ENCODE data around the gene AP1M2. TPM values are rescaled to one million over a fixed set of nuclear protein-coding genes. Genes with fewer than 3 reads are reported as not detected.

The AP1M2 gene
- total RNA-seq, 1 donor from 2014 or later, result 0.45 TPM

DNA sequence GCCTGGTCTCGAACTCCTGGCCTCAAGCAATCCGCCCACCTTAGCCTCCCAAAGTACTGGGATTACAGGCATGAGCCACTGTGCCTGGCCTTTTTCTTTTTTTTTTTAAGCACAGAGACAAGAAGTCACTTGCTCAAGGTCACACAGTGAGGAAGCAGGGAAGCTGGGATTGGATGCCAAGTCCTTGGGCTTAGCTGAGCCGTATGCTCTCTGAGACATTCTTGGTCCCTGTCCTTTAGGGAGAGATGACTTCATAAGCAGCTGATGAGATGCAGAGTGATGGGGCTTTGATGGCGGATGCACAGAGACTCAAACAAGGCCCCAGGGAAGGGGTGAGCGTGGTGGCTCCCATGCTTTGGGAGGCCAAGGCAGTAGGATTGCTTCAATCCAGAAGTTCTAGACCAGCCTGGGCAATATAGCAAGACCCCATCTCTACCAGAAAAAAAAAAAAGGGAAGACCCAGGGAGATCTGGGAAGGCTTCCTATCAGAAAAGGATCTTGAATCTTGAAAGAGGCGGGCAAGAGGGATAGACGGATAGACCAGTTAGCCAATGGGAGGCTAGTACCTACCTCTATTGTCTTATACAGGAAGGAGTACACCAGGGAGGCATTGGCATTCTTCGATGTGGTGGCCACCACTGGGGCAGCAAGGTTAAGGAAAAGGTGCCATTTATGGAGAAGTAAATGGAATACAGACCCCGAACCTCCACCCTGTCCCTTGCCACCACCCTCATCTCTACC is 3.9 kb downstream of the AP1M2 start:
- H3K9me3 Mint-ChIP-seq (ENCODE audit: low read depth), result no peaks in the 10 kb centered on the region
- DNase-seq (ENCODE audit: low spot score), result no peak
- no peak overlapping the region for H3K27ac Mint-ChIP-seq (ENCODE audit: unreplicated experiment)
- TF ChIP-seq, protein P1, sequence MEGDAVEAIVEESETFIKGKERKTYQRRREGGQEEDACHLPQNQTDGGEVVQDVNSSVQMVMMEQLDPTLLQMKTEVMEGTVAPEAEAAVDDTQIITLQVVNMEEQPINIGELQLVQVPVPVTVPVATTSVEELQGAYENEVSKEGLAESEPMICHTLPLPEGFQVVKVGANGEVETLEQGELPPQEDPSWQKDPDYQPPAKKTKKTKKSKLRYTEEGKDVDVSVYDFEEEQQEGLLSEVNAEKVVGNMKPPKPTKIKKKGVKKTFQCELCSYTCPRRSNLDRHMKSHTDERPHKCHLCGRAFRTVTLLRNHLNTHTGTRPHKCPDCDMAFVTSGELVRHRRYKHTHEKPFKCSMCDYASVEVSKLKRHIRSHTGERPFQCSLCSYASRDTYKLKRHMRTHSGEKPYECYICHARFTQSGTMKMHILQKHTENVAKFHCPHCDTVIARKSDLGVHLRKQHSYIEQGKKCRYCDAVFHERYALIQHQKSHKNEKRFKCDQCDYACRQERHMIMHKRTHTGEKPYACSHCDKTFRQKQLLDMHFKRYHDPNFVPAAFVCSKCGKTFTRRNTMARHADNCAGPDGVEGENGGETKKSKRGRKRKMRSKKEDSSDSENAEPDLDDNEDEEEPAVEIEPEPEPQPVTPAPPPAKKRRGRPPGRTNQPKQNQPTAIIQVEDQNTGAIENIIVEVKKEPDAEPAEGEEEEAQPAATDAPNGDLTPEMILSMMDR (IDR thresholded peaks at IDR 0.05), result no peak
- peaks cover 6% of the 10 kb centered on the region for H3K36me3 Mint-ChIP-seq (ENCODE audit: low read depth)
- peaks cover 3% of the 10 kb centered on the region for H3K4me1 Mint-ChIP-seq (ENCODE audit: low read depth)
- peaks cover 15% of the 10 kb centered on the region for H3K27me3 Mint-ChIP-seq (ENCODE audit: low read depth)
- H3K4me3 Mint-ChIP-seq (ENCODE audit: unreplicated experiment), result no peak overlapping the region

DNA sequence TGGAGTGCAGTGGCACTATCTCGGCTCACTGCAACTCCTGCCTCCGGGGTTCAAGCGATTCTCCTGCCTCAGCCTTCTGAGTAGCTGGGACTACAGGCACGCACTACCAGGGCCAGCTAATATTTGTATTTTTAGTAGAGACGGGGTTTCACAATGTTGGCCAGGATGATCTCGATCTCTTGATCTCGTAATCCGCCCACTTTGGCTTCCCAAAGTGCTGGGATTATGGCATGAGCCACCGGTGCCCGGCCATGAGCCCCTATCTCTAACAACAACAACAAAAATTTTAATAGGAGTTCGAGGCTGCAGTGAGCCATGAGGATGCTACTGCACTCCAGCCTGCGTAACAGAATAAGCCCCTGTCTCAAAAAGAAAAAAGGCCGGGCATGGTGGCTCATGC is 5.0 kb downstream of the AP1M2 start:
- TF ChIP-seq, protein P1 (IDR thresholded peaks at IDR 0.05), result no peak
- Mint-ChIP-seq H3K27ac (ENCODE audit: unreplicated experiment) (no peak overlapping the region), H3K4me3 (ENCODE audit: unreplicated experiment) (no peak overlapping the region), H3K36me3 (ENCODE audit: low read depth) (no peaks in the 10 kb centered on the region), H3K9me3 (ENCODE audit: low read depth) (no peaks in the 10 kb centered on the region), H3K4me1 (ENCODE audit: low read depth) (peaks cover 5% of the 10 kb centered on the region), H3K27me3 (ENCODE audit: low read depth) (peaks cover 7% of the 10 kb centered on the region)
- DNase-seq (ENCODE audit: low spot score), result no peak

DNA sequence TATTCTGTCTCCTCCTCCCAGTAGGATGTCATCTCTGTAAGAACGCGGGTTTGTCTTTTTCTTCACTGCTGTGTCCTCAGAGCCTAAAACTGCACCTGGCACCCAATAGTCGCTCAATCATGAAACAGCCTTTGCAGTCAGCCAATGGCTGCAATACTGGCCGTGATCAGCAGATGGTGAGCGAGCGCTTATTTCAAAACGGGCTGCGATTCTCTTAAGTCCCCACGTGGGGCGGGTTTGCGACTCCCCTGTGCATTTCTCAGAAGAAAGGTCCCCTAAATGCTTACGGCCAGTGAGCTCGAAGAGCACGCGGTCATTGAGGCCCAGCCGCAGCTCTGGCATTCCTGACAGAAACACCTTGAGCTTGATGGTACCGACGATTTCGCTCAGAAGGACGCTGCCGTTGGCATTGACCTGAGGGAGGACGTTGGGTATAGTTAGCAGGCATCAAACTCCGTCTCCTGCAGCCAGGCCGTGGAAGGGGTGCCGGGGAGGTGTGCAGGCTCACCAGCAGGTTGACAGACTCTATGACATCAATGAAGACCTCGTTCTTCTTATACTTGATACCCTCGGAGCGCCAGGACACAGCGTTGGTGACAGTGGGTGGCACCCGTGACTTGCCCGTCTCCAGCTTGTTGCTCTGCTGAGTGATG is 6.0 kb downstream of the AP1M2 start:
- H3K4me3 Mint-ChIP-seq (ENCODE audit: unreplicated experiment), result peak overlapping the region; percentile 29
- no peak for DNase-seq (ENCODE audit: low spot score)
- H3K27ac Mint-ChIP-seq (ENCODE audit: unreplicated experiment), result no peak overlapping the region
- peaks cover 7% of the 10 kb centered on the region for H3K4me1 Mint-ChIP-seq (ENCODE audit: low read depth)
- H3K36me3 Mint-ChIP-seq (ENCODE audit: low read depth), result no peaks in the 10 kb centered on the region
- H3K27me3 Mint-ChIP-seq (ENCODE audit: low read depth), result no peaks in the 10 kb centered on the region
- no peaks in the 10 kb centered on the region for H3K9me3 Mint-ChIP-seq (ENCODE audit: low read depth)
- TF ChIP-seq, protein P1 (IDR thresholded peaks at IDR 0.05), result peak; percentile 99

DNA sequence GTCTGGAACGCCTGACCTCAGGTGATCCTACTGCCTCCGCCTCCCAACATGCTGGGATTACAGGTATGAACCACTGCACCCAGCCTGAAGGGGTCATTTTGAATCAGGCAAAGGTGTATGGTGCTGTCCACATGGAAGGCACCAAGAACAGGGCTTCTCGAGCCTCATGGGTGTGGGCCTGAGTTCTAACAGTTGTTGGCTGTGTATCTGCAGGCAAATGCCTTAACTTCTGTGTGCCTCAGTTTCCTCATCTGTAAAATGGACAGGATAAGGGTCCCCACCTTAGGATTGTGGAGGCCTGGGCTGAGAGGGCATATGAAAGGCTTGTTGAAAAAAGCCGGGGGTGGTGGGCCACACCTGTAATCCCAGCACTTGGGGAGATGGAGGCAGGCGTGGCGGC is 9.2 kb downstream of the AP1M2 start:
- Mint-ChIP-seq H3K36me3 (ENCODE audit: low read depth) (no peaks in the 10 kb centered on the region), H3K27me3 (ENCODE audit: low read depth) (no peaks in the 10 kb centered on the region), H3K4me3 (ENCODE audit: unreplicated experiment) (no peak overlapping the region)

DNA sequence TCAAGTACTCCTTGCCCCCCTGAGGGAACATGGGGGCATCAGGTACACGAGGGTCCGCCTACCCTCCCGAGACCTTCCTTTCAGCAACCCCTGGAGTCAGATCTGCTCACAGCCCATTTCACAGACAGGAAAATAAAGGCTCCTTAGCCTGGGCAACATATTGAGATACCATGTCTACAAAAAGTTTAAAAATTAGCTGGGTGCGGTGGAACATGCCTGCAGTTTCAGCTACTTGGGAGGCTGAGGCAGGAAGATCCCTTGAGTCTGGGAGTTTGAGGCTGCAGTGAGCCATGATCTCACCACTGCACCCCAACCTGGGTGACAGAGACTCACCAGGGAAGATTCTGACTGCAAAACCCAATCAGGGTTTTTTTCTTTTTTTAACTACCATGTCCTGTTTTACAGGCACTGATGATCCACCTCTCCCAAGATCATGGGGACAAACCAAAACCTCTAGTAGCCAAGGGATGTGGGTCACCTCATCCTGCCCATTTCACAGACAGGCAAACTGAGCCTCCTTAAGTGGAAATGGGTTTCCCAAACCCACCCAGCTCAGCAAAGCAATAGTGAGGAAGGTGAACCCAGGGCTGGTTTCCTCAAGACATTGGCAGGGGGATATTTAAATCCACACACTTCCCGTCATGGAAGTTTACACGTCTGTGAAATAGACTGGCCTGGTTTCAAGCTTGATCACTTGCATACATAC is 11.9 kb downstream of the AP1M2 start:
- Mint-ChIP-seq H3K4me1 (ENCODE audit: low read depth) (peaks cover 7% of the 10 kb centered on the region), H3K9me3 (ENCODE audit: low read depth) (no peaks in the 10 kb centered on the region), H3K27ac (ENCODE audit: unreplicated experiment) (no peak overlapping the region), H3K27me3 (ENCODE audit: low read depth) (no peaks in the 10 kb centered on the region), H3K36me3 (ENCODE audit: low read depth) (no peaks in the 10 kb centered on the region), H3K4me3 (ENCODE audit: unreplicated experiment) (no peak overlapping the region)
- no peak for DNase-seq (ENCODE audit: low spot score)
- TF ChIP-seq, protein P1 (IDR thresholded peaks at IDR 0.05), result no peak

More for the DNA sequence above, 9.2 kb downstream of the AP1M2 start:
- TF ChIP-seq, protein P1 (IDR thresholded peaks at IDR 0.05), result no peak
- peaks cover 7% of the 10 kb centered on the region for H3K4me1 Mint-ChIP-seq (ENCODE audit: low read depth)
- H3K27ac Mint-ChIP-seq (ENCODE audit: unreplicated experiment), result no peak overlapping the region
- no peak for DNase-seq (ENCODE audit: low spot score)
- H3K9me3 Mint-ChIP-seq (ENCODE audit: low read depth), result no peaks in the 10 kb centered on the region
